RPMI7951 (cell line): ENCODE measurements around the gene POLR3K. TPM values are rescaled to one million over a fixed set of nuclear protein-coding genes. Genes with fewer than 3 reads are reported as not detected.

Source experiments
- DNase-seq: peaks from one replicate; pipeline ENCODE4 v3.0.0-alpha.2; 2012; ENCODE audit warnings: low read depth
- total RNA-seq: library from RNA; depleted of rRNA; stranded (reverse); fragments of >200 nt; shearing (Covaris generic); gene quantifications from 2 replicates; pipeline ENCODE4 v1.2.3, GENCODE V29; 2014

Gene POLR3K
- total RNA-seq, 1 experiment from 2014 or later, result 12.7 TPM

GRCh38 chr16:66309-67182, 13.1 kb upstream of the POLR3K start:
- DNase-seq, result no peak

- DNase-seq, result peak; percentile 62
Observed at GRCh38 chr16:65745-66144, 12.3 kb upstream of the POLR3K start.

GRCh38 chr16:64914-65255, 11.5 kb upstream of the POLR3K start:
- DNase-seq, result no peak

- DNase-seq, result no peak
Observed at GRCh38 chr16:63998-64913, 10.8 kb upstream of the POLR3K start.

GRCh38 chr16:63466-63865, 10.1 kb upstream of the POLR3K start:
- DNase-seq, result no peak

GRCh38 chr16:62968-63391, 9.6 kb upstream of the POLR3K start:
- no peak for DNase-seq

- DNase-seq, result no peak
Observed at GRCh38 chr16:62283-62967, 9.0 kb upstream of the POLR3K start.

GRCh38 chr16:61879-62281, 8.5 kb upstream of the POLR3K start:
- DNase-seq, result no peak

GRCh38 chr16:60929-61878, 7.8 kb upstream of the POLR3K start:
- DNase-seq, result no peak

GRCh38 chr16:60166-60565, 6.8 kb upstream of the POLR3K start:
- DNase-seq, result no peak

GRCh38 chr16:59440-60059, 6.1 kb upstream of the POLR3K start:
- no peak for DNase-seq

- no peak for DNase-seq
Observed at GRCh38 chr16:58491-59439, 5.4 kb upstream of the POLR3K start.

GRCh38 chr16:57711-58110, 4.3 kb upstream of the POLR3K start:
- DNase-seq, result no peak

- no peak for DNase-seq
Observed at GRCh38 chr16:56231-56927, 3.0 kb upstream of the POLR3K start.

GRCh38 chr16:55571-56136, 2.2 kb upstream of the POLR3K start:
- no peak for DNase-seq

GRCh38 chr16:54237-54581, 801 bp upstream of the POLR3K start:
- no peak for DNase-seq

GRCh38 chr16:50769-51591, 2.4 kb downstream of the POLR3K start:
- no peak for DNase-seq

GRCh38 chr16:47234-47633, 6.2 kb downstream of the POLR3K start:
- no peak for DNase-seq
